Measurements from ENCODE around the gene CDT1.

CDT1 gene

GRCh38 chr16:88844419-88845036 lies 40.9 kb downstream of the CDT1 start:
- TF ChIP-seq, protein P1, sequence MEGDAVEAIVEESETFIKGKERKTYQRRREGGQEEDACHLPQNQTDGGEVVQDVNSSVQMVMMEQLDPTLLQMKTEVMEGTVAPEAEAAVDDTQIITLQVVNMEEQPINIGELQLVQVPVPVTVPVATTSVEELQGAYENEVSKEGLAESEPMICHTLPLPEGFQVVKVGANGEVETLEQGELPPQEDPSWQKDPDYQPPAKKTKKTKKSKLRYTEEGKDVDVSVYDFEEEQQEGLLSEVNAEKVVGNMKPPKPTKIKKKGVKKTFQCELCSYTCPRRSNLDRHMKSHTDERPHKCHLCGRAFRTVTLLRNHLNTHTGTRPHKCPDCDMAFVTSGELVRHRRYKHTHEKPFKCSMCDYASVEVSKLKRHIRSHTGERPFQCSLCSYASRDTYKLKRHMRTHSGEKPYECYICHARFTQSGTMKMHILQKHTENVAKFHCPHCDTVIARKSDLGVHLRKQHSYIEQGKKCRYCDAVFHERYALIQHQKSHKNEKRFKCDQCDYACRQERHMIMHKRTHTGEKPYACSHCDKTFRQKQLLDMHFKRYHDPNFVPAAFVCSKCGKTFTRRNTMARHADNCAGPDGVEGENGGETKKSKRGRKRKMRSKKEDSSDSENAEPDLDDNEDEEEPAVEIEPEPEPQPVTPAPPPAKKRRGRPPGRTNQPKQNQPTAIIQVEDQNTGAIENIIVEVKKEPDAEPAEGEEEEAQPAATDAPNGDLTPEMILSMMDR (IDR thresholded peaks at IDR 0.05): no peak
- H3K36me3 ChIP-seq: peaks cover 14 to 58% (median 34%) of the 10 kb centered on the region in 3 donors
- no peak overlapping the region for H3K4me3 ChIP-seq
- no peaks in the 10 kb centered on the region for H3K4me1 ChIP-seq
- no peaks in the 10 kb centered on the region for H3K9me3 ChIP-seq
- intact Hi-C loops (cut with DNase I; ENCODE audit: low total_unique reads): no loop called here
- no peak overlapping the region for H3K27ac ChIP-seq
- no peak for DNase-seq
- no peaks in the 10 kb centered on the region for H3K27me3 ChIP-seq

DNA sequence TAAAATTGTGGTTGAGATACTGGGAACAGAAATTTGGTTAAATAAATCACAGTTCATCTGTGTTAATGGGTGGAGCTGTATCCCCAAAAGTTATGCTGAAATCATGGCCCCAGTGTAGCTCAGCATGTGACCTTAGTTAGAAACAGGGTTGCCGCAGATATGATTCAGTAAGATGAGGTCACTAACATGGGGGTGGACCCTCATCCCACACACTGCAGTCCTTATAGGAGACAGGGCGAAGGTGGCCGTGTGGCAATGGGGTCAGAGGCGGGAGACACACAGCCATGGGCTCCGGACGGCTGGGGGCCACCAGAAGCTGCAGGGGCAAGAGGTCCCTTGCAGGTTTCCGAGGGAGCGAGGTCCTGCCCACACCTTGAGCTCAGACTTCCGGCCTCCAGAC lies 42.5 kb downstream of the CDT1 start:
- intact Hi-C loops (cut with DNase I; ENCODE audit: low total_unique reads): no loop called here

GRCh38 chr16:88847654-88848053 lies 44.1 kb downstream of the CDT1 start:
- Histone ChIP-seq H3K4me3 (no peak overlapping the region), H3K4me1 (no peaks in the 10 kb centered on the region), H3K27ac (no peak overlapping the region), H3K36me3 (peaks cover 0 to 54% (median 16%) of the 10 kb centered on the region in 3 donors), H3K9me3 (no peaks in the 10 kb centered on the region), H3K27me3 (no peaks in the 10 kb centered on the region)
- intact Hi-C loops (cut with DNase I; ENCODE audit: low total_unique reads): no loop called here
- TF ChIP-seq, protein P1 (IDR thresholded peaks at IDR 0.05): no peak
- no peak for DNase-seq

More for the DNA sequence above, 42.5 kb downstream of the CDT1 start:
- Histone ChIP-seq H3K4me3 (no peak overlapping the region), H3K27ac (no peak overlapping the region), H3K9me3 (no peaks in the 10 kb centered on the region), H3K4me1 (no peaks in the 10 kb centered on the region), H3K27me3 (no peaks in the 10 kb centered on the region), H3K36me3 (peaks cover 0 to 57% (median 29%) of the 10 kb centered on the region in 3 donors)
- TF ChIP-seq, protein P1 (IDR thresholded peaks at IDR 0.05): no peak
- DNase-seq: no peak

DNA sequence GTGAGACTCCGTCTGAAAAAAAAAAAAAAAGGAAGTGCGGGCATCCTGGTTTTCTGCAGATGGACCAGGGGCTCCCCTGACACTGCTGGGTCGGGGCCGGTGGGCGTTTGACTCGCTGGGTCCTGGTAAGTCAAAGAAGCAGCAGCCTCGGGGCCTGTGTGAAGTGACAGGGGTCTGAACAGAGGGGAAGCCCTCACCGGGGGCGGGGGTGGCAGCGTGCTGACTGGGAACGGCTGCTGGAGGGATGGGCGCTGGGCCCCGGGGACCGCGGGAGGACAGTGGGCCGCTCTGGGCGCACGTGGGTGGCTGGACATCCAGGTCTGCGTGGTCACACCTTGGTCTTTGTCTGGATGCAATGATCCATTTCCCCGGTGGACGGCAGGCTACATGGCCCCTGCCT lies 45.0 kb downstream of the CDT1 start:
- H3K9me3 ChIP-seq: no peaks in the 10 kb centered on the region
- no peak overlapping the region for H3K27ac ChIP-seq
- no peak for DNase-seq
- H3K36me3 ChIP-seq: peaks cover 0 to 45% (median 11%) of the 10 kb centered on the region in 3 donors
- no peak overlapping the region for H3K4me3 ChIP-seq
- no peaks in the 10 kb centered on the region for H3K4me1 ChIP-seq
- no peaks in the 10 kb centered on the region for H3K27me3 ChIP-seq
- intact Hi-C loops (cut with DNase I; ENCODE audit: low total_unique reads): no loop called here
- TF ChIP-seq, protein P1 (IDR thresholded peaks at IDR 0.05): no peak

DNA sequence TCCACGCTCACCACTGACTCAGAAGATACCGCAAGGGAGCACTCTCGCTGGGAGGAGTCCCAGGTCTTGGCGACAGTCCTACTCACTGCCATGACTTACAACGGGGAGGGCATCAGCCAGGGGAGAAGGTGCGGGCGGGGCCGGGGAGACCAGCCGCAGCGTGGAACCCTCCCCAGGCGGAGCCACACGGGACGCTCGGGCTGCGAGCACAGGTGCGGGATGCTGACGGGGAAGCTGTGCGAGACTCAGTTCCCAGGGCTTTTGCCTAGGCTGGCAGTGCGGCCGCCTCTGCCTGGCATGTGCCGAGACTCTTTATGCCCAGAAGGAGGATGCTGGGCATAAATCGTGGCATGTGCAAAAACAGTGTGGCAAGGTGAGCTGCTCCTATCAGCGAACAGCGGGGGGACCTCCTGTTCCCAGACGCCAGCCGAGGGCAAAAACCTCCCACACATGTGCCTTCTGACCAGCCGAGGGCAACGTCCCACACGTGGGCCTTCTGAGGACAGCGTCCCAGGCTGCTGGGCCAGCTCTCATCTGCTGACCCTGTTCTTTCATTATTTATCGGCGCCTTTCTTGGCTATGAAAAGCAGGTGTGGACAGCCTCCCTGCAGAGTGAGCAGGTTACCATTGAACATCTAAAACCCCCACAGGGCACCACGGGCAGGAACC lies 47.1 kb downstream of the CDT1 start:
- intact Hi-C loops (cut with DNase I; ENCODE audit: low total_unique reads): no loop called here
- Histone ChIP-seq H3K4me3 (no peak overlapping the region), H3K27me3 (no peaks in the 10 kb centered on the region), H3K27ac (no peak overlapping the region), H3K9me3 (no peaks in the 10 kb centered on the region), H3K36me3 (peaks cover 0 to 48% (median 11%) of the 10 kb centered on the region in 3 donors), H3K4me1 (peaks cover 0 to 12% (median 2%) of the 10 kb centered on the region in 4 donors)
- no peak for DNase-seq
- TF ChIP-seq, protein P1 (IDR thresholded peaks at IDR 0.05): no peak

All from tibial artery (tissue), 4 donors.